ENCODE data around the gene PMEPA1.

Gene PMEPA1

GRCh38 chr20:57677584-57677982 lies 32.2 kb downstream of the PMEPA1 start:
- no peak overlapping the region for H3K4me3 ChIP-seq (ENCODE audit: control insufficient read depth, low read depth, low read length)
- no peak for DNase-seq (ENCODE audit: low read depth)
- TF ChIP-seq CTCF (conservative IDR thresholded peaks at IDR 0.05; ENCODE audit: control insufficient read depth, insufficient read depth, low read depth, low read length), result no peak

GRCh38 chr20:57676589-57677583 lies 32.9 kb downstream of the PMEPA1 start:
- no peak overlapping the region for H3K4me3 ChIP-seq (ENCODE audit: control insufficient read depth, low read depth, low read length)
- no peak for DNase-seq (ENCODE audit: low read depth)
- TF ChIP-seq CTCF (conservative IDR thresholded peaks at IDR 0.05; ENCODE audit: control insufficient read depth, insufficient read depth, low read depth, low read length), result no peak

GRCh38 chr20:57675773-57676172 lies 34.0 kb downstream of the PMEPA1 start:
- H3K4me3 ChIP-seq (ENCODE audit: control insufficient read depth, low read depth, low read length), result no peak overlapping the region
- DNase-seq (ENCODE audit: low read depth), result no peak
- TF ChIP-seq CTCF (conservative IDR thresholded peaks at IDR 0.05; ENCODE audit: control insufficient read depth, insufficient read depth, low read depth, low read length), result no peak

- no peak for DNase-seq (ENCODE audit: low read depth)
- no peak for TF ChIP-seq CTCF (conservative IDR thresholded peaks at IDR 0.05; ENCODE audit: control insufficient read depth, insufficient read depth, low read depth, low read length)
- H3K4me3 ChIP-seq (ENCODE audit: control insufficient read depth, low read depth, low read length), result no peak overlapping the region
Measured at GRCh38 chr20:57672953-57673575, 36.8 kb downstream of the PMEPA1 start.

GRCh38 chr20:57672164-57672563 lies 37.7 kb downstream of the PMEPA1 start:
- H3K4me3 ChIP-seq (ENCODE audit: control insufficient read depth, low read depth, low read length), result no peak overlapping the region
- TF ChIP-seq CTCF (conservative IDR thresholded peaks at IDR 0.05; ENCODE audit: control insufficient read depth, insufficient read depth, low read depth, low read length), result no peak
- DNase-seq (ENCODE audit: low read depth), result peak; percentile 12

- no peak for DNase-seq (ENCODE audit: low read depth)
Measured at GRCh38 chr20:57671662-57672061, 38.2 kb downstream of the PMEPA1 start.

More at GRCh38 chr20:57671662-57672061, 38.2 kb downstream of the PMEPA1 start:
- TF ChIP-seq CTCF (conservative IDR thresholded peaks at IDR 0.05; ENCODE audit: control insufficient read depth, insufficient read depth, low read depth, low read length), result no peak
- H3K4me3 ChIP-seq (ENCODE audit: control insufficient read depth, low read depth, low read length), result no peak overlapping the region
